ENCODE data around the gene IFT74.

Gene IFT74

DNA sequence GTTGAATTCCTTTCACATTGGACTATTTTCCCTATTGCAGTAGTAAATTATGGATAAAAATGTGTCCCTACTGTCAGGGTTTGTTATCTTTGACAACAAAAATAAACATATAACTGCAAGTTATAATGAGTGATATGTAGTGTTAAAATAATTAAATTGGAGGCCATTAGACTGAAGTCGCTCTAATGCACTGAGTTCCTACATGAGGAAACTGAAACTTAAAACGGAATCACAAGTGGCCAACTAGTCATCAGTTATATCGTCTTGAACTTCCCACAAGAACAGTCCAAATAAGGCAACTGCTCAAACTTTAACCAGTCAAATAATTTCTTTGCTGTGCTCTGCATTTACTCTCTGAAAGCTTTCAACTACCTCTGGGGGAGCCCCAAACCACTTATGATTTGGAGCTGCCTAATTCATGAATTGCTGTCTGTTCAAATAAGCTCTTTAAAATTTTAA lies 2.1 kb upstream of the IFT74 start:
- peak overlapping the region; percentile 13 for H2AFZ ChIP-seq (ENCODE audit: low read depth, low read length)
- no peak overlapping the region; the same call in 1 of the 2 replicates for H3K9ac ChIP-seq (ENCODE audit: low read length)
- H3K4me2 ChIP-seq (ENCODE audit: low read length): peak overlapping the region; percentile 89

DNA sequence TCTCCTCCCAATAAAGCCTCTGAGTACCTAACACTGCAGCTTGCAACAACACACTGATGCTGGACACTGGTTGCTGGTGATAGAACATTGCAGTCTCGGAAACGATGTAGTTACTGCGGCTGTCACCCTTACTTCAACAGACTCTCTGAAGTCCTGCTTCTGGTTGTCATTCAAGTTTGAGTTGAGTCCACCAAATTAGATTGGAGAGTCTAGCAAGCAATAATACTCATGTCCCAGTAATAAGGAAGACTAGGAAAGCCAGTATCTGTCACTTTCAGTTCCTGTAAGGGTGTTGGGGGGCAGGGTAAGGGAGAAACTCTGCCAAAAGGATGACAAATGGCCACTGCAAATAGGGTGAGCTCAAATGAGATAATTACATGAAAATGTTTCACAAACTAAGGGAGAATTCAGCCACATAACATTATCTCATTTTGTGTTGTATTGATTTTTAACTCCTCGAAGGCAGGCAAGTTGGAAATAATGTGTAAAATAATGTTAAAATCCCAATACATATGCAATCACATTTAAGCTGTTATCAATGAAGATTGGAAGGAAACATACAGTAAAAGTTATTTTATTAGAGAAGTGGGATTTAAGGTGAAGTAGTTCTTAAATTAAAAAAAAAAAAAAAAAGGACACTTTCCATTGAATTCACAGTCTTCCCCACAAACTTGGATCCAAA lies 849 bp upstream of the IFT74 start:
- no peaks in the 10 kb centered on the region for H4K20me1 ChIP-seq (ENCODE audit: insufficient read depth, low read length)
- H2AFZ ChIP-seq (ENCODE audit: low read depth, low read length): peak overlapping the region; percentile 89
- peak overlapping the region; percentile 85 for H3K9ac ChIP-seq (ENCODE audit: low read length)
- no peaks in the 10 kb centered on the region for H3K9me3 ChIP-seq (ENCODE audit: insufficient read depth, low read length)
- H3K4me1 ChIP-seq (ENCODE audit: low read length): peaks cover 29% of the 10 kb centered on the region
- peak overlapping the region; percentile 65 for H3K27ac ChIP-seq (ENCODE audit: low read length)
- TF ChIP-seq, protein P1, sequence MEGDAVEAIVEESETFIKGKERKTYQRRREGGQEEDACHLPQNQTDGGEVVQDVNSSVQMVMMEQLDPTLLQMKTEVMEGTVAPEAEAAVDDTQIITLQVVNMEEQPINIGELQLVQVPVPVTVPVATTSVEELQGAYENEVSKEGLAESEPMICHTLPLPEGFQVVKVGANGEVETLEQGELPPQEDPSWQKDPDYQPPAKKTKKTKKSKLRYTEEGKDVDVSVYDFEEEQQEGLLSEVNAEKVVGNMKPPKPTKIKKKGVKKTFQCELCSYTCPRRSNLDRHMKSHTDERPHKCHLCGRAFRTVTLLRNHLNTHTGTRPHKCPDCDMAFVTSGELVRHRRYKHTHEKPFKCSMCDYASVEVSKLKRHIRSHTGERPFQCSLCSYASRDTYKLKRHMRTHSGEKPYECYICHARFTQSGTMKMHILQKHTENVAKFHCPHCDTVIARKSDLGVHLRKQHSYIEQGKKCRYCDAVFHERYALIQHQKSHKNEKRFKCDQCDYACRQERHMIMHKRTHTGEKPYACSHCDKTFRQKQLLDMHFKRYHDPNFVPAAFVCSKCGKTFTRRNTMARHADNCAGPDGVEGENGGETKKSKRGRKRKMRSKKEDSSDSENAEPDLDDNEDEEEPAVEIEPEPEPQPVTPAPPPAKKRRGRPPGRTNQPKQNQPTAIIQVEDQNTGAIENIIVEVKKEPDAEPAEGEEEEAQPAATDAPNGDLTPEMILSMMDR (IDR thresholded peaks at IDR 0.05; ENCODE audit: low read depth, low read length): no peak
- no peak for TF ChIP-seq EZH2phosphoT487 (IDR thresholded peaks at IDR 0.05; ENCODE audit: low read depth)
- no peaks in the 10 kb centered on the region for H3K36me3 ChIP-seq (replicated peaks; ENCODE audit: low read depth, low read length)
- H3K4me3 ChIP-seq (ENCODE audit: low read length): peak overlapping the region; percentile 91
- H3K27me3 ChIP-seq (ENCODE audit: low read depth, low read length): no peaks in the 10 kb centered on the region
- peaks cover 11% of the 10 kb centered on the region for H3K79me2 ChIP-seq (ENCODE audit: low read length)
- H3K4me2 ChIP-seq (ENCODE audit: low read length): peak overlapping the region; percentile 89

More for the DNA sequence above, 2.1 kb upstream of the IFT74 start:
- Histone ChIP-seq H3K36me3 (replicated peaks; ENCODE audit: low read depth, low read length) (no peaks in the 10 kb centered on the region), H4K20me1 (ENCODE audit: insufficient read depth, low read length) (no peaks in the 10 kb centered on the region), H3K9me3 (ENCODE audit: insufficient read depth, low read length) (no peaks in the 10 kb centered on the region), H3K27ac (ENCODE audit: low read length) (peak overlapping the region; percentile 65), H3K4me3 (ENCODE audit: low read length) (peak overlapping the region; percentile 8), H3K4me1 (ENCODE audit: low read length) (peaks cover 29% of the 10 kb centered on the region), H3K79me2 (ENCODE audit: low read length) (peaks cover 11% of the 10 kb centered on the region), H3K27me3 (ENCODE audit: low read depth, low read length) (no peaks in the 10 kb centered on the region)
- TF ChIP-seq EZH2phosphoT487 (IDR thresholded peaks at IDR 0.05; ENCODE audit: low read depth): no peak
- TF ChIP-seq, protein P1 (IDR thresholded peaks at IDR 0.05; ENCODE audit: low read depth, low read length): no peak

DNA sequence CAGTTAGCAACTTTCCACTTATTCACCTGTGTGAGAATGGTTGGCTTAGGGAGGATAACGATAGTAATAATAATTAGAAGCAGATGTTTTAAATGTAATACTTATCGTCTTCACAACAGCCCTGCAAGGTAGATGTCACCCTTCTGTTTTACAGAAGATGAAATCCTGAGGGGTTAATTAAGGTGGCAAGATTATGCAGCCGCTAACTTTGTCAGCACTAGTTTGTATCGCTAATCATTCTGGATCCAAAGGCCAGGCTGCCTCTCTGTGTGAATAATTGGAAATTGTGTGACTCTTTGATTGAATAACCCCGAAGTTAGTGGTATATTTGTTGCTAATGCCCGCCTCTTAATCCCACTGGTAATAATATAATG lies 635 bp downstream of the IFT74 start:
- no peak for TF ChIP-seq EZH2phosphoT487 (IDR thresholded peaks at IDR 0.05; ENCODE audit: low read depth)
- TF ChIP-seq, protein P1 (IDR thresholded peaks at IDR 0.05; ENCODE audit: low read depth, low read length): no peak
- Histone ChIP-seq H3K27ac (ENCODE audit: low read length) (peak overlapping the region; percentile 44; the same call in 1 of the 2 replicates), H4K20me1 (ENCODE audit: insufficient read depth, low read length) (no peaks in the 10 kb centered on the region), H3K9me3 (ENCODE audit: insufficient read depth, low read length) (no peaks in the 10 kb centered on the region), H2AFZ (ENCODE audit: low read depth, low read length) (peak overlapping the region; percentile 88), H3K27me3 (ENCODE audit: low read depth, low read length) (no peaks in the 10 kb centered on the region), H3K36me3 (replicated peaks; ENCODE audit: low read depth, low read length) (no peaks in the 10 kb centered on the region), H3K4me1 (ENCODE audit: low read length) (peaks cover 29% of the 10 kb centered on the region), H3K79me2 (ENCODE audit: low read length) (peaks cover 11% of the 10 kb centered on the region), H3K4me2 (ENCODE audit: low read length) (peak overlapping the region; percentile 89), H3K9ac (ENCODE audit: low read length) (peak overlapping the region; percentile 85), H3K4me3 (ENCODE audit: low read length) (peak overlapping the region; percentile 91)

DNA sequence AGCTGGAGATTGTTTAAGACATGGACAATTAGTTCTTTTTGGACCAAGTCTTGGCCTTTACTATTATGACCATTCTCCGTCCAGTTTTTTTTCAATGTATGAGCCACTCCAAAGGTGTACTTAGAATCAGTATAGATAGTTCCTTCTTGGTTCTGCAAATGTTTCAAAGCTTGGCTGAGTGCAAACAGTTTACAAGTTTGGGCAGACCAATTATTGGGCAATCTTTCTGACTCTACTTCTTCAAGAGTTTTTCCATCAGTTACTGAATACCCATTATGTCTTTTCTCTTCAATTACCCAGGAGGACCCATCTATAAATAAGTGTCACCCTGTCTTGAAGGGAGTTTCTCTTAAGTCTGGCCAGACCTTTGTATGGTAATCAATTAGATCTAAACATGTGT lies 15.5 kb downstream of the IFT74 start:
- no peaks in the 10 kb centered on the region for H4K20me1 ChIP-seq (ENCODE audit: insufficient read depth, low read length)
- no peak overlapping the region for H2AFZ ChIP-seq (ENCODE audit: low read depth, low read length)
- no peak overlapping the region for H3K9ac ChIP-seq (ENCODE audit: low read length)
- no peak overlapping the region for H3K4me2 ChIP-seq (ENCODE audit: low read length)
- no peak for TF ChIP-seq EZH2phosphoT487 (IDR thresholded peaks at IDR 0.05; ENCODE audit: low read depth)
- TF ChIP-seq, protein P1 (IDR thresholded peaks at IDR 0.05; ENCODE audit: low read depth, low read length): no peak
- H3K27me3 ChIP-seq (ENCODE audit: low read depth, low read length): no peaks in the 10 kb centered on the region
- no peak overlapping the region for H3K4me3 ChIP-seq (ENCODE audit: low read length)
- H3K79me2 ChIP-seq (ENCODE audit: low read length): no peaks in the 10 kb centered on the region
- H3K9me3 ChIP-seq (ENCODE audit: insufficient read depth, low read length): no peaks in the 10 kb centered on the region
- peaks cover 6% of the 10 kb centered on the region for H3K36me3 ChIP-seq (replicated peaks; ENCODE audit: low read depth, low read length)
- no peak overlapping the region for H3K27ac ChIP-seq (ENCODE audit: low read length)
- no peaks in the 10 kb centered on the region for H3K4me1 ChIP-seq (ENCODE audit: low read length)

All from OCI-LY3 (cell line).